HepG2 (cell line): ENCODE data around the gene MEGF11. TPM values are rescaled to one million over a fixed set of nuclear protein-coding genes. Genes with fewer than 3 reads are reported as not detected.
A peak's percentile ranks its signal among the peaks of the same experiment; 100 is the strongest.

Experiments used
- E2F5 ChIP-seq: sonication (generic); formaldehyde crosslinking; conservative IDR thresholded peaks from 2 replicates; pipeline ENCODE4 v1.4.0; 2020; ENCODE audit warnings: missing genetic modification reagents
- ELK4 ChIP-seq: sonication (generic); formaldehyde crosslinking; IDR thresholded peaks from 2 replicates; pipeline ENCODE4 v1.9.0; 2021; ENCODE audit warnings: missing genetic modification reagents, borderline replicate concordance
- HOMEZ ChIP-seq: IDR thresholded peaks from 2 replicates; pipeline ENCODE4 v1.6.1; 2016; ENCODE audit warnings: low read depth
- MBD4 ChIP-seq: IDR thresholded peaks from 2 replicates; pipeline ENCODE4 v1.6.1; 2012; ENCODE audit warnings: low read length, inconsistent platforms, borderline replicate concordance
- MXD1 ChIP-seq: sonication (generic); formaldehyde crosslinking; IDR thresholded peaks from 2 replicates; pipeline ENCODE4 v1.4.0; 2020; ENCODE audit warnings: mild to moderate bottlenecking, missing genetic modification reagents
- NCOA1 ChIP-seq: sonication (generic); formaldehyde crosslinking; IDR thresholded peaks from 2 replicates; pipeline ENCODE4 v1.9.0; 2021; ENCODE audit warnings: missing genetic modification reagents
- PLRG1 ChIP-seq: fragments of 450-650 bp; conservative IDR thresholded peaks from 2 replicates; pipeline ENCODE4 v1.6.1; 2016
- TCF12 ChIP-seq, 2 experiments: fragments of 450-650 bp in 1 of 2; sonication (generic) in 1 of 2; formaldehyde crosslinking in 1 of 2; IDR thresholded peaks; 2 replicates each; pipeline versions ENCODE4 v1.6.1 to v1.8.0; 2017 to 2022; ENCODE audit warnings: antibody characterized with exemption in 1 of 2, mild to moderate bottlenecking in 1 of 2, missing genetic modification reagents in 1 of 2, moderate library complexity in 1 of 2
- TFAP4 ChIP-seq: sonication (generic); IDR thresholded peaks from 2 replicates; pipeline ENCODE4 v1.6.1; 2016; ENCODE audit warnings: low read depth, borderline replicate concordance
- ZBTB14 ChIP-seq: sonication (generic); formaldehyde crosslinking; IDR thresholded peaks from 2 replicates; pipeline ENCODE4 v1.4.0; 2020; ENCODE audit warnings: missing genetic modification reagents
- ZNF253 ChIP-seq: sonication (generic); formaldehyde crosslinking; IDR thresholded peaks from 2 replicates; pipeline ENCODE4 v1.8.0; 2022; ENCODE audit warnings: mild to moderate bottlenecking, missing genetic modification reagents, borderline replicate concordance
- ZNF468 ChIP-seq: sonication (generic); formaldehyde crosslinking; IDR thresholded peaks from 2 replicates; pipeline ENCODE4 v1.8.0; 2022; ENCODE audit warnings: mild to moderate bottlenecking, moderate library complexity, missing genetic modification reagents
- ZNF530 ChIP-seq: sonication (generic); formaldehyde crosslinking; IDR thresholded peaks from 2 replicates; pipeline ENCODE4 v1.5.0; 2020; ENCODE audit warnings: low read depth, mild to moderate bottlenecking, missing genetic modification reagents
- ZNF670 ChIP-seq: sonication (generic); formaldehyde crosslinking; IDR thresholded peaks from 2 replicates; pipeline ENCODE4 v1.8.0; 2022; ENCODE audit warnings: mild to moderate bottlenecking, missing genetic modification reagents, borderline replicate concordance
- ZNF687 ChIP-seq: sonication (generic); formaldehyde crosslinking; IDR thresholded peaks from 2 replicates; pipeline ENCODE4 v1.5.1; 2020; ENCODE audit warnings: mild to moderate bottlenecking, missing genetic modification reagents, moderate library complexity
- polyA plus RNA-seq, 8 experiments: library from polyadenylated mRNA; depleted of rRNA in 3 of 8; stranded (reverse) in 7 of 8; unstranded in 1 of 8; fragments of >200 nt; fragmentation: Illumina TruSeq in 4 of 8; extraction: Trizol in 4 of 8; gene quantifications; 2 replicates each; pipeline versions ENCODE4 v1.2.1 to v1.2.3, GENCODE V29; 2011 to 2016; ENCODE audit warnings: low read depth in 4 of 8, missing spikeins in 1 of 8, mixed read lengths in 1 of 8; ENCODE audit not compliant: insufficient read depth in 1 of 8
- total RNA-seq, 5 experiments: library from RNA; depleted of rRNA; stranded (reverse); fragments of >200 nt; fragmentation: Illumina TruSeq; extraction: Trizol; gene quantifications; 2 replicates each; pipeline ENCODE4 v1.2.3, GENCODE V29; 2016; ENCODE audit warnings: low read depth in 1 of 5

The MEGF11 gene
- total and polyA plus RNA-seq, 2 of the 13 experiments (the other 11 are each of a cell fraction or from before 2014, with no cell fraction given): not detected

GRCh38 chr15:66251790-66252684, 1.5 kb downstream of the MEGF11 start (continued):
- TF ChIP-seq TCF12 (IDR thresholded peaks at IDR 0.05) (no peak), TCF12 (CRISPR knock-in tag; IDR thresholded peaks at IDR 0.05) (no peak), ELK4 (CRISPR knock-in tag) (no peak), HOMEZ (CRISPR knock-in tag) (no peak), MBD4 (no peak), ZNF253 (CRISPR knock-in tag) (no peak), ZBTB14 (CRISPR knock-in tag) (no peak), ZNF687 (CRISPR knock-in tag) (peak; percentile 52), ZNF670 (no peak), ZNF530 (CRISPR knock-in tag) (no peak), MXD1 (CRISPR knock-in tag) (no peak), PLRG1 (no peak), NCOA1 (CRISPR knock-in tag) (no peak), ZNF468 (CRISPR knock-in tag) (no peak), TFAP4 (no peak), E2F5 (no peak)
